Osteoblast (primary cell): ENCODE measurements around the gene CEP63. TPM values are rescaled to one million over a fixed set of nuclear protein-coding genes. Genes with fewer than 3 reads are reported as not detected.

ENCODE experiments used
- DNase-seq: peaks from one replicate; pipeline ENCODE4 v3.0.0; 2011; ENCODE audit warnings: low spot score, mixed read lengths; ENCODE audit not compliant: insufficient read length; ENCODE audit errors: missing footprints
- H2AFZ ChIP-seq: 2 replicates; pipeline ENCODE4 v1.6.0; 2011; ENCODE audit warnings: mild to moderate bottlenecking, low read length
- H3K27ac ChIP-seq: 2 replicates; pipeline ENCODE4 v1.5.1; 2011; ENCODE audit warnings: mild to moderate bottlenecking, low read depth, low read length, moderate library complexity
- H3K27me3 ChIP-seq: 2 replicates; pipeline ENCODE4 v1.6.0; 2012; ENCODE audit warnings: mild to moderate bottlenecking, control low read depth, inconsistent platforms, low read length, moderate library complexity; ENCODE audit not compliant: insufficient read depth
- H3K36me3 ChIP-seq: 2 replicates; pipeline ENCODE4 v1.5.1; 2011; ENCODE audit warnings: mild to moderate bottlenecking, low read length, control low read depth, moderate library complexity; ENCODE audit not compliant: insufficient read depth
- H3K4me1 ChIP-seq: 2 replicates; pipeline ENCODE4 v1.5.1; 2011; ENCODE audit warnings: mild to moderate bottlenecking, low read length, control low read depth, moderate library complexity; ENCODE audit not compliant: insufficient read depth
- H3K4me2 ChIP-seq: 2 replicates; pipeline ENCODE4 v1.6.0; 2011; ENCODE audit warnings: mild to moderate bottlenecking, low read length; ENCODE audit not compliant: insufficient read depth
- H3K4me3 ChIP-seq: fragments of 200-600 bp; sonication (generic); 3 replicates; pipeline ENCODE4 v1.5.1; 2012; ENCODE audit warnings: mild to moderate bottlenecking, low read length, inconsistent platforms; ENCODE audit not compliant: insufficient read depth
- H3K79me2 ChIP-seq: 2 replicates; pipeline ENCODE4 v1.6.0; 2012; ENCODE audit warnings: mild to moderate bottlenecking, low read length, control low read depth, inconsistent platforms; ENCODE audit not compliant: insufficient read depth
- H3K9me3 ChIP-seq: 2 replicates; pipeline ENCODE4 v1.5.1; 2011; ENCODE audit warnings: low read depth, low read length, control low read depth
- H4K20me1 ChIP-seq: 2 replicates; pipeline ENCODE4 v1.6.0; 2012; ENCODE audit warnings: mild to moderate bottlenecking, low read length, control low read depth; ENCODE audit not compliant: insufficient read depth
- CTCF ChIP-seq: IDR thresholded peaks from 2 replicates; pipeline ENCODE4 v1.5.1; 2011; ENCODE audit warnings: mild to moderate bottlenecking, low read depth, low read length, moderate library complexity; ENCODE audit errors: extremely low read depth
- total RNA-seq: library from RNA; depleted of rRNA; stranded (reverse); fragments of >200 nt; gene quantifications from 2 replicates; pipeline ENCODE4 v1.2.3, GENCODE V29; 2012

CEP63 gene
- total RNA-seq, 1 donor: 15.9 TPM

GRCh38 chr3:134494495-134494894 lies 8.6 kb downstream of the CEP63 start:
- no peak for DNase-seq
- no peaks in the 10 kb centered on the region for H4K20me1 ChIP-seq
- peaks cover 65% of the 10 kb centered on the region for H3K79me2 ChIP-seq
- H3K4me1 ChIP-seq: no peaks in the 10 kb centered on the region
- H3K9me3 ChIP-seq: no peaks in the 10 kb centered on the region
- H3K4me2 ChIP-seq: no peak overlapping the region
- H3K36me3 ChIP-seq: no peaks in the 10 kb centered on the region
- H2AFZ ChIP-seq: no peak overlapping the region
- TF ChIP-seq CTCF: no peak
- no peak overlapping the region for H3K27ac ChIP-seq
- H3K27me3 ChIP-seq: no peaks in the 10 kb centered on the region
- H3K4me3 ChIP-seq: no peak overlapping the region

- Histone ChIP-seq H4K20me1 (no peaks in the 10 kb centered on the region), H3K4me2 (no peak overlapping the region), H3K27me3 (no peaks in the 10 kb centered on the region), H3K27ac (no peak overlapping the region), H3K4me1 (no peaks in the 10 kb centered on the region), H3K79me2 (peaks cover 66% of the 10 kb centered on the region), H2AFZ (no peak overlapping the region), H3K9me3 (no peaks in the 10 kb centered on the region), H3K4me3 (no peak overlapping the region), H3K36me3 (no peaks in the 10 kb centered on the region)
- DNase-seq: no peak
- no peak for TF ChIP-seq CTCF
These were observed 10.1 kb downstream of the CEP63 start for GRCh38 chr3:134495980-134496379.

GRCh38 chr3:134496471-134497071 lies 10.7 kb downstream of the CEP63 start:
- DNase-seq: no peak
- Histone ChIP-seq H4K20me1 (no peaks in the 10 kb centered on the region), H3K36me3 (no peaks in the 10 kb centered on the region), H3K4me1 (no peaks in the 10 kb centered on the region), H3K4me2 (no peak overlapping the region), H3K4me3 (no peak overlapping the region), H3K79me2 (peaks cover 67% of the 10 kb centered on the region), H3K27me3 (no peaks in the 10 kb centered on the region), H3K9me3 (no peaks in the 10 kb centered on the region), H3K27ac (no peak overlapping the region), H2AFZ (no peak overlapping the region)
- no peak for TF ChIP-seq CTCF

- Histone ChIP-seq H3K27me3 (no peaks in the 10 kb centered on the region), H3K4me3 (no peak overlapping the region), H3K9me3 (no peaks in the 10 kb centered on the region), H3K79me2 (peaks cover 72% of the 10 kb centered on the region), H3K27ac (no peak overlapping the region), H3K4me1 (no peaks in the 10 kb centered on the region), H3K36me3 (peaks cover 4% of the 10 kb centered on the region), H2AFZ (no peak overlapping the region), H4K20me1 (no peaks in the 10 kb centered on the region), H3K4me2 (no peak overlapping the region)
- DNase-seq: no peak
- TF ChIP-seq CTCF: no peak
These were observed 17.4 kb downstream of the CEP63 start for GRCh38 chr3:134503266-134503665.
